GM12891 (cell line): ENCODE results near the gene NHSL2.

ENCODE experiments used
- DNase-seq: peaks from one replicate; pipeline ENCODE4 v3.0.0; 2011; ENCODE audit warnings: low spot score; ENCODE audit not compliant: insufficient read length
- FAIRE-seq: peaks from 2 replicates; lab custom pipeline; 2011; peaks lifted over from hg19 to GRCh38; lab: Jason Lieb, UNC
- PAX5 ChIP-seq: IDR thresholded peaks from 2 replicates; pipeline ENCODE4 v1.6.1; 2011; ENCODE audit warnings: low read length, moderate library complexity, mild to moderate bottlenecking; ENCODE audit not compliant: insufficient read depth, severe bottlenecking
- POLR2A ChIP-seq: IDR thresholded peaks from 2 replicates; pipeline ENCODE4 v1.6.1; 2011; ENCODE audit warnings: low read depth, low read length, control low read depth
- POLR2AphosphoS5 ChIP-seq: IDR thresholded peaks from 2 replicates; pipeline ENCODE4 v1.6.1; 2011; ENCODE audit warnings: low read depth, low read length, control low read depth
- POU2F2 ChIP-seq: IDR thresholded peaks from 2 replicates; pipeline ENCODE4 v1.6.1; 2011; ENCODE audit warnings: low read depth, mild to moderate bottlenecking, control low read depth, low read length, moderate library complexity
- SPI1 ChIP-seq: IDR thresholded peaks from 2 replicates; pipeline ENCODE4 v1.6.1; 2011; ENCODE audit warnings: low read depth, low read length, control low read depth
- TAF1 ChIP-seq: IDR thresholded peaks from 2 replicates; pipeline ENCODE4 v1.6.1; 2011; ENCODE audit warnings: low read depth, low read length, control low read depth

The NHSL2 gene

GRCh38 chrX:72095370-72095769 is 184.7 kb downstream of the NHSL2 start:
- no peak for DNase-seq
- FAIRE-seq, result no peak
- TF ChIP-seq SPI1 (no peak), POLR2AphosphoS5 (no peak), POLR2A (no peak), POU2F2 (no peak), PAX5 (no peak), TAF1 (no peak)

- TF ChIP-seq TAF1 (no peak), POLR2A (no peak)
- DNase-seq, result no peak
- FAIRE-seq, result no peak
Measured at GRCh38 chrX:72097098-72097497, 186.5 kb downstream of the NHSL2 start.

- peak; percentile 16 for FAIRE-seq
- TF ChIP-seq POLR2AphosphoS5 (no peak), POLR2A (no peak), SPI1 (no peak), TAF1 (no peak), PAX5 (no peak), POU2F2 (no peak)
- no peak for DNase-seq
Measured at GRCh38 chrX:72100051-72100755, 189.6 kb downstream of the NHSL2 start.

GRCh38 chrX:72100824-72101351 is 190.2 kb downstream of the NHSL2 start:
- DNase-seq, result no peak

GRCh38 chrX:72101597-72102037 is 191.0 kb downstream of the NHSL2 start:
- no peak for TF ChIP-seq POLR2AphosphoS5
- no peak for TF ChIP-seq POLR2A
- TF ChIP-seq PAX5, result no peak
- TF ChIP-seq POU2F2, result no peak
- no peak for TF ChIP-seq SPI1
- no peak for TF ChIP-seq TAF1
- DNase-seq (no peak), FAIRE-seq (peak; percentile 65)

More at GRCh38 chrX:72100824-72101351, 190.2 kb downstream of the NHSL2 start:
- TF ChIP-seq POLR2AphosphoS5 (no peak), TAF1 (no peak), SPI1 (peak; percentile 50; the same call in 1 of the 2 replicates), PAX5 (no peak)
- FAIRE-seq, result peak; percentile 91

GRCh38 chrX:72102126-72102525 is 191.5 kb downstream of the NHSL2 start:
- no peak for TF ChIP-seq POU2F2
- no peak for TF ChIP-seq POLR2AphosphoS5
- FAIRE-seq (no peak), DNase-seq (no peak)

GRCh38 chrX:72102760-72103159 is 192.1 kb downstream of the NHSL2 start:
- no peak for DNase-seq
- no peak for FAIRE-seq
- no peak for TF ChIP-seq POLR2AphosphoS5
- no peak for TF ChIP-seq POU2F2
- TF ChIP-seq TAF1, result no peak
- TF ChIP-seq PAX5, result no peak

GRCh38 chrX:72105436-72105835 is 194.8 kb downstream of the NHSL2 start:
- no peak for TF ChIP-seq POLR2A
- DNase-seq (no peak), FAIRE-seq (peak; percentile 76)

GRCh38 chrX:72107320-72107719 is 196.7 kb downstream of the NHSL2 start:
- TF ChIP-seq POU2F2 (no peak), PAX5 (no peak), POLR2A (no peak), POLR2AphosphoS5 (no peak), TAF1 (no peak), SPI1 (no peak)
- FAIRE-seq (no peak), DNase-seq (no peak)

GRCh38 chrX:72107841-72108595 is 197.4 kb downstream of the NHSL2 start:
- no peak for FAIRE-seq
- TF ChIP-seq POLR2AphosphoS5 (no peak), TAF1 (no peak), SPI1 (no peak), PAX5 (no peak), POU2F2 (no peak), POLR2A (no peak)
- DNase-seq, result no peak

GRCh38 chrX:72108666-72109065 is 198.0 kb downstream of the NHSL2 start:
- TF ChIP-seq POU2F2 (no peak), PAX5 (no peak), TAF1 (no peak), POLR2A (no peak), SPI1 (no peak), POLR2AphosphoS5 (no peak)
- FAIRE-seq (no peak), DNase-seq (no peak)
